Activated CD4-positive, alpha-beta T cell treated with anti-CD3 and anti-CD28 coated beads, Interleukin-2, amount 10 ng/mL, durations not matched to agents 7 days and 5 days (primary cell): ENCODE results near the gene MEPE. TPM values are rescaled to one million over a fixed set of nuclear protein-coding genes. Genes with fewer than 3 reads are reported as not detected.
"Not testable (repeated sequence)": the region's sequence is repeated elsewhere in the genome, so short reads cannot be mapped to it uniquely, and the experiment has no call there.

Experiments
- CTCF ChIA-PET: fragments of 350-600 bp; sonication (Branson Sonifier 250); formaldehyde crosslinking; loops from one replicate; lab custom pipeline; 2021; ENCODE audit warnings: antibody characterized with exemption; lab: Charles Lee
- POLR2A ChIA-PET: fragments of 350-600 bp; sonication (Branson Sonifier 250); formaldehyde crosslinking; loops from one replicate; lab custom pipeline; 2021; ENCODE audit warnings: antibody characterized with exemption; lab: Charles Lee
- DNase-seq: peaks from one replicate; pipeline ENCODE4 v3.0.0-alpha.2; 2020
- H3K27ac Mint-ChIP-seq: one replicate; pipeline ENCODE4 v1.8.0; 2021; ENCODE audit warnings: mild to moderate bottlenecking, moderate library complexity, mixed read lengths
- H3K27me3 Mint-ChIP-seq: one replicate; pipeline ENCODE4 v1.8.0; 2021; ENCODE audit warnings: mixed read lengths
- H3K36me3 Mint-ChIP-seq: one replicate; pipeline ENCODE4 v1.8.0; 2021; ENCODE audit warnings: low read depth, mixed read lengths
- H3K4me1 Mint-ChIP-seq: one replicate; pipeline ENCODE4 v1.8.0; 2021; ENCODE audit warnings: mixed read lengths
- H3K4me3 Mint-ChIP-seq: one replicate; pipeline ENCODE4 v1.8.0; 2021; ENCODE audit warnings: mild to moderate bottlenecking, moderate library complexity, mixed read lengths
- H3K9me3 Mint-ChIP-seq: one replicate; pipeline ENCODE4 v1.8.0; 2021; ENCODE audit warnings: mixed read lengths
- total RNA-seq, 2 experiments: library from RNA; stranded (reverse); gene quantifications; one replicate each; pipeline ENCODE4 v1.2.3, GENCODE V29; 2021

MEPE gene
- total RNA-seq, 2 experiments from 2014 or later, result not detected

GRCh38 chr4:87872028-87872427 lies 39.3 kb downstream of the MEPE start:
- H3K27ac Mint-ChIP-seq, result no peak overlapping the region
- H3K4me1 Mint-ChIP-seq, result no peaks in the 10 kb centered on the region
- no peaks in the 10 kb centered on the region for H3K9me3 Mint-ChIP-seq
- CTCF ChIA-PET, result interaction anchor here (0.5 to 0.7 kb wide), 2 partner anchors 449 to 451 kb away, joined by 3 to 5 read pairs; no protein-coding TSS in a partner anchor
- no peaks in the 10 kb centered on the region for H3K36me3 Mint-ChIP-seq
- POLR2A ChIA-PET, result interaction anchor here (0.6 kb wide), 1 partner anchor 585 kb away, joined by 3 read pairs; no protein-coding TSS in a partner anchor
- DNase-seq, result no peak
- H3K27me3 Mint-ChIP-seq, result peaks cover 36% of the 10 kb centered on the region
- H3K4me3 Mint-ChIP-seq, result no peak overlapping the region

- DNase-seq, result no peak
- Mint-ChIP-seq H3K4me1 (no peaks in the 10 kb centered on the region), H3K9me3 (no peaks in the 10 kb centered on the region), H3K36me3 (no peaks in the 10 kb centered on the region), H3K27ac (no peak overlapping the region), H3K27me3 (peaks cover 26% of the 10 kb centered on the region), H3K4me3 (no peak overlapping the region)
- ChIA-PET CTCF (no interaction called here), POLR2A (no interaction called here)
These were observed 42.4 kb downstream of the MEPE start for GRCh38 chr4:87875191-87875590.

- H3K27ac Mint-ChIP-seq, result no peak overlapping the region
- no peak overlapping the region for H3K4me3 Mint-ChIP-seq
- no peaks in the 10 kb centered on the region for H3K4me1 Mint-ChIP-seq
- CTCF ChIA-PET, result no interaction called here
- H3K9me3 Mint-ChIP-seq, result no peaks in the 10 kb centered on the region
- POLR2A ChIA-PET, result no interaction called here
- peaks cover 20% of the 10 kb centered on the region for H3K27me3 Mint-ChIP-seq
- no peaks in the 10 kb centered on the region for H3K36me3 Mint-ChIP-seq
- no peak for DNase-seq
These were observed 47.3 kb downstream of the MEPE start for GRCh38 chr4:87880106-87880505.

DNA sequence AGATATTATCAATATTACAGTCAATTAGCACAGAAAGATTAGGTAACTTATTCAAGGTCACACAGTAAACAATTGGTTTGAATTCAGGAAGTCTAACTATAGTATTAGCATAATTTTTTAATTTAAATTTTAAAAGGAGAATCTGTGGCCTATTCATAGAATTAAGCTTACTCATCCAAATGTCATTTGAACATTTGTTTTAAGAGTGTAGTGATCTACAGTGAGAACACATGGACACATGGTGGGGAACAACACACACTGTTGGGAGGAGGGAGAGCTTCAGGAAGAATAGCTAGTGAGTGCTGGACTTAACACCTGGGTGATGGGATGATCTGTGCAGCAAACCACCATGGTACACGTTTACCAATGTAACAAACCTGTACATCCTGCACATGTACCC lies 48.3 kb downstream of the MEPE start:
- Mint-ChIP-seq H3K9me3 (no peaks in the 10 kb centered on the region), H3K27me3 (peaks cover 23% of the 10 kb centered on the region), H3K4me1 (no peaks in the 10 kb centered on the region), H3K36me3 (no peaks in the 10 kb centered on the region), H3K27ac (no peak overlapping the region), H3K4me3 (no peak overlapping the region)
- CTCF ChIA-PET, result no interaction called here
- DNase-seq, result no peak
- POLR2A ChIA-PET, result no interaction called here

- no peak overlapping the region for H3K4me3 Mint-ChIP-seq
- no peak overlapping the region for H3K27ac Mint-ChIP-seq
- ChIA-PET POLR2A (no interaction called here), CTCF (interaction anchor here (0.6 kb wide), 1 partner anchor 81 kb away, joined by 3 read pairs; no protein-coding TSS in a partner anchor)
- no peaks in the 10 kb centered on the region for H3K9me3 Mint-ChIP-seq
- H3K36me3 Mint-ChIP-seq, result no peaks in the 10 kb centered on the region
- H3K27me3 Mint-ChIP-seq, result peaks cover 21% of the 10 kb centered on the region
- no peak for DNase-seq
- no peaks in the 10 kb centered on the region for H3K4me1 Mint-ChIP-seq
These were observed 49.6 kb downstream of the MEPE start for GRCh38 chr4:87882321-87882720.

DNA sequence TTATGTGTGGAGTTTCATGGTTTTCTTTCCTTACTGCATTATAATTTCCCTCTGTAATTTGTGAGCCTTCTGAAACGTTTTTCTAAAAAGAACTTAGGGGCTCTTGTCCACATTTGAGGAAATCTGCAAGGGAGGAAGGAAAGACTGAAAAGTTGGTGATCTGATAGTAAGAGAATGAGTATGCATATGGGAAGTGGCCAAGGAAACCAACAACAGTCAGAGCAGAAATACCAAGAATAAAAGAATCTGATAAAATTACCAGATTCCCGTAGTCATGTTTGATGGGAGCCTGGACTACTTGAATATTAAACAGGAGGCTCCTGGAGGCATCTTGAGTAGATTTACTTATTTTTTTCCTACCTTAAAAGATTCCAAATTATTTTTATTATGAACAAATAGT lies 50.1 kb downstream of the MEPE start:
- ChIA-PET CTCF (no interaction called here), POLR2A (no interaction called here)
- DNase-seq, result no peak
- Mint-ChIP-seq H3K9me3 (no peaks in the 10 kb centered on the region), H3K4me1 (no peaks in the 10 kb centered on the region), H3K36me3 (no peaks in the 10 kb centered on the region), H3K4me3 (no peak overlapping the region), H3K27me3 (peaks cover 19% of the 10 kb centered on the region), H3K27ac (no peak overlapping the region)

DNA sequence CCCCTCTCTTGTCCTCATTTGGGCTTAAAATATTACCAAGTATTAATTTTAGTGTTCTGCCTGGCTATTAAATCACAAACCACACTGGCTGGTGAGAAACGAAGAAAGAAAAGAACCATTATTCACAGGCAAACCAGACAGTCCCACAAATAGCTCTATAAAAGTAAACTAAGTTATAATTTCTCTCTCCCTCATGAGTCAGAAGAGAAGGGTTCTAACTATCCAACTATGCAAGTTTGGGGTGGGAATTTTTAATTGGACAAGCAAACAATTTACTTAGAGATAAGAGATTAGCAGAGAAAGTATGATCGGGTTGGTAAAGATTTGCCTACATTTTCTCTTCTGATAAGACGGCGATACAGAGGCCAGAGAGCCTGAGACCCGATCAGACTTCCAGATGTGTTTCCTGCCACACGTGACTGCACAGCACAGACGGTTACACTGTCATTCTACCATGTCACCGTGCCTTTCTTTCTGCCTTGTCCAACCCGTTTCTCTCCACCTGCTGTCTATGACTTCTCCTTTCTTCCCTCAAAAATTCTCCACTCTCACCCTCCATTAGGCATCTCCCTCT lies 52.3 kb downstream of the MEPE start:
- Mint-ChIP-seq H3K27ac (no peak overlapping the region), H3K4me1 (no peaks in the 10 kb centered on the region), H3K36me3 (no peaks in the 10 kb centered on the region), H3K9me3 (no peaks in the 10 kb centered on the region), H3K4me3 (no peak overlapping the region), H3K27me3 (peaks cover 14% of the 10 kb centered on the region)
- POLR2A ChIA-PET, result no interaction called here
- CTCF ChIA-PET, result no interaction called here
- no peak for DNase-seq

- Mint-ChIP-seq H3K4me3 (no peak overlapping the region), H3K27me3 (peaks cover 19% of the 10 kb centered on the region), H3K27ac (no peak overlapping the region), H3K9me3 (no peaks in the 10 kb centered on the region), H3K36me3 (no peaks in the 10 kb centered on the region), H3K4me1 (no peaks in the 10 kb centered on the region)
- ChIA-PET CTCF (no interaction called here), POLR2A (no interaction called here)
- no peak for DNase-seq
These were observed 53.3 kb downstream of the MEPE start for GRCh38 chr4:87886083-87886482.

DNA sequence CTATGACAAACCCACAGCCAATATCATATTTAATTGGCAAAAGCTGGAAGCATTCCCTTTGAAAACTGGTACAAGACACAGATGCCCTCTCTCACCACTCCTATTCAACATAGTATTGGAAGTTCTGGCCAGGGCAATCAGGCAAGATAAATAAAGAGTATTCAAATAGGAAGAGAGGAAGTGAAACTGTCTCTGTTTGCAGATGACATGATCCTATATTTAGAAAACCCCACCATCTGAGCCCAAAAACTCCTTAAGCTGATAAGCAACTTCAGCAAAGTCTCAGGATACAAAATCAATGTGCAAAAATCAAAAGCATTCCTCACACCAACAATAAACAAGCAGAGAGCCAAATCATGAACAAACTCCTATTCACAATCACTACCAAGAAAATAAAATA lies 58.0 kb downstream of the MEPE start:
- CTCF ChIA-PET, H3K4me3 Mint-ChIP-seq, H3K4me1 Mint-ChIP-seq, POLR2A ChIA-PET, H3K27ac Mint-ChIP-seq, H3K36me3 Mint-ChIP-seq, H3K9me3 Mint-ChIP-seq, DNase-seq: not testable (repeated sequence)
- peaks cover 19% of the 10 kb centered on the region for H3K27me3 Mint-ChIP-seq

- Mint-ChIP-seq H3K9me3 (peaks cover 4% of the 10 kb centered on the region), H3K4me1 (peaks cover 16% of the 10 kb centered on the region), H3K27me3 (peaks cover 40% of the 10 kb centered on the region), H3K27ac (peak overlapping the region; percentile 38), H3K36me3 (no peaks in the 10 kb centered on the region), H3K4me3 (no peak overlapping the region)
- ChIA-PET CTCF (no interaction called here), POLR2A (no interaction called here)
- peak; percentile 12 for DNase-seq
These were observed 63.3 kb downstream of the MEPE start for GRCh38 chr4:87895964-87896621.

Other genes starting within 250 kb of the MEPE start
- gene DSPP, start 224.4 kb upstream of the MEPE start, total RNA-seq, result not detected
- not detected for gene DMP1, start 182.7 kb upstream of the MEPE start, total RNA-seq
- gene IBSP, start 33.4 kb upstream of the MEPE start, total RNA-seq, result not detected
- gene SPP1, start 142.7 kb downstream of the MEPE start, total RNA-seq, result under 1 TPM; 0.17 to 0.79 TPM
- 10 to 100 TPM; 11.8 to 13.2 TPM for gene PKD2, start 174.7 kb downstream of the MEPE start, total RNA-seq